Dermis blood vessel endothelial cell (primary cell): ENCODE results near the gene NCAM2. TPM values are rescaled to one million over a fixed set of nuclear protein-coding genes. Genes with fewer than 3 reads are reported as not detected.

ENCODE experiments used
- DNase-seq: peaks from one replicate; pipeline ENCODE4 v3.0.0; 2010
- total RNA-seq: library from RNA; depleted of rRNA; stranded (reverse); fragments of >200 nt; gene quantifications from 2 replicates; pipeline ENCODE4 v1.2.3, GENCODE V29; 2014

The NCAM2 gene
- total RNA-seq, 1 donor from 2014 or later: 0.17 TPM

- no peak for DNase-seq
Measured at GRCh38 chr21:21179619-21180298, 181.6 kb downstream of the NCAM2 start.

GRCh38 chr21:21182401-21183010, 184.3 kb downstream of the NCAM2 start:
- DNase-seq: no peak

- no peak for DNase-seq
Measured at GRCh38 chr21:21183092-21183491, 184.9 kb downstream of the NCAM2 start.

GRCh38 chr21:21184771-21185528, 186.7 kb downstream of the NCAM2 start:
- DNase-seq: no peak

- no peak for DNase-seq
Measured at GRCh38 chr21:21187579-21187978, 189.4 kb downstream of the NCAM2 start.

GRCh38 chr21:21188513-21189195, 190.4 kb downstream of the NCAM2 start:
- DNase-seq: no peak

- DNase-seq: no peak
Measured at GRCh38 chr21:21195417-21195943, 197.3 kb downstream of the NCAM2 start.

- no peak for DNase-seq
Measured at GRCh38 chr21:21196087-21196486, 197.9 kb downstream of the NCAM2 start.

GRCh38 chr21:21196848-21197247, 198.6 kb downstream of the NCAM2 start:
- DNase-seq: no peak

GRCh38 chr21:21199342-21200102, 201.3 kb downstream of the NCAM2 start:
- no peak for DNase-seq

- peak; percentile 0 for DNase-seq
Measured at GRCh38 chr21:21200103-21200938, 202.1 kb downstream of the NCAM2 start.

- DNase-seq: no peak
Measured at GRCh38 chr21:21200939-21201615, 202.9 kb downstream of the NCAM2 start.

GRCh38 chr21:21203822-21204339, 205.7 kb downstream of the NCAM2 start:
- DNase-seq: no peak

GRCh38 chr21:21204366-21204996, 206.3 kb downstream of the NCAM2 start:
- DNase-seq: no peak

GRCh38 chr21:21205604-21206003, 207.4 kb downstream of the NCAM2 start:
- no peak for DNase-seq

GRCh38 chr21:21210552-21210951, 212.3 kb downstream of the NCAM2 start:
- DNase-seq: no peak

- DNase-seq: no peak
Measured at GRCh38 chr21:21213297-21213696, 215.1 kb downstream of the NCAM2 start.

GRCh38 chr21:21216047-21216446, 217.8 kb downstream of the NCAM2 start:
- DNase-seq: no peak

GRCh38 chr21:21226472-21226871, 228.3 kb downstream of the NCAM2 start:
- no peak for DNase-seq

- DNase-seq: no peak
Measured at GRCh38 chr21:21230672-21231071, 232.5 kb downstream of the NCAM2 start.
